HG03354 (cell line): Measurements from ENCODE around the gene ABCA13.

ENCODE experiments used
- ATAC-seq: cut with Tn5 transposase; IDR thresholded peaks from one replicate; pipeline ENCODE4 v1.9.1; 2021; ENCODE audit warnings: mild to moderate bottlenecking; ENCODE audit not compliant: unreplicated experiment, poor library complexity, severe bottlenecking

Gene ABCA13

DNA sequence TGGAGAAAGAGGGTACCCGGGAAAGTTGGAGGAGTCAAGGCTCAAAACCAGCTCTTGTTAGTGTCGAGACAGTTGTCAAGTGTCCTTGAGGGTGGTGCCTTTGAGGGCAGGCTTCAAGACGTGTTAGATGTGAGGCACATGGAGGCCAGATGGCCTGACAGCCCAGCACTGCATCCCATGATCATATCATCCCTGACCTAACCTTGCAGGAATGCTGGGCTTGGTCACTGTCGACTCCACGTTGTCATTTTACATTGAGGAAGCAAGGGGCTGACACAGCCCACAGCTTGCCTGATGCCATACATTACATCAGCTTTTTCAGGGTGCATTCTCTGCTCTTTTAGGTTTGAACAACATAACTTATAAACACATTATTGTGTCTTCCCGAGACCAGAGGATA, 114.1 kb downstream of the ABCA13 start:
- ATAC-seq, result no peak

DNA sequence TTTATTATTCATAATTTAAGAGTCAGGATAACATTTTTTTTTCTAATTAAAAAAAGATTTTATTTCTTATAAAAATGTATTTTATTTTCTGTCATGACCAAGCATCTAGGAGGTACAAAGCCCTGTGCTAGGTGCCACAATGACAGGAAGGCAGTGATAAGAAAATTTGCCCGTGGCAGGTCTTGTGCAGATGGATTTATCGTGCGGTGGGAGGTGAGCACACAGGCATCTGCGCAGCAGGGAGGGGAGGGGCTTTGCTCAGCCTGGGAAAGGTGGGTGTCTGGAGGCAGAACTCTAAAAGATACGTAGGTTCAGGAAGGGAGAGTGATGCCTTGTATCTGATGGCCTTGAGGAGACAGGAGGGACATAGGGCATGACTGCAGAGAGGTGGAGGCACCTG, 115.6 kb downstream of the ABCA13 start:
- ATAC-seq, result no peak

DNA sequence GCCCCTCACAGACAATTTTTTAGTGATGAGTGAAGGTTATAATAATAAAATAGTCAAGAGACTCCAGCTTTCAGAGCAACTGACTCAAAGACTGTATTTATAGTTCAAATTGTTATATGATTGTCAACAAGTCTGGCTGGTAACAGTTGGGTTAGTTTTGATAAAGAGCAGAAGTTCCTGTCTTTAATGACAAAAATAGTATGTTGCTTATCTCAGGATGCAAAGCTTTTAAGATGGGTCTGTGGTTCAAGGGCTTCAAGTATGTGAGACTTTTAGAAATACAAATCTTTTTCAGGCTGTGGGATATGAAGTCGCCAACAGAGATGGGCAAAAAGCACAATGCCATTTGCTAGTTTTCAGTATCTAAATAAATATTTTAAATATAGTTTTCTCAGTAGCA, 118.4 kb downstream of the ABCA13 start:
- no peak for ATAC-seq

DNA sequence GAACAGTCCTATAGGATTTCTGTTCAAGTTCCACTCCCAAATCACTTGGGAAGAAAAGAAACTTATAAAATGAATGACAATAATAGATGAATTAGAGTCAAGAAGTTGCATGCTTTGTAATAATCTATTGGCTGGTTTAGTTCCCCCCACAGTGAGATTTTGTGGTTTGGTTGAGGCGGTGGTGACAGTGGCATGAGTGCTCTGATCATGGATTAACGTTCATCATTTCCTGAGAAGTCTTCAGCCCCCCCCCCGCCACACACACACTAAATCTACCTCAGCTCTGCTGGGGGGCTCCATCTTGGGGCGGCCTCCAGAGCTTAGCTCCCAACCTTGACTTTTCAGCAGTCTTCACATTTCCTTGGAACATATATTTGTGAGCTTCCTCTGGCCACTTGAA, 121.7 kb downstream of the ABCA13 start:
- ATAC-seq, result no peak

DNA sequence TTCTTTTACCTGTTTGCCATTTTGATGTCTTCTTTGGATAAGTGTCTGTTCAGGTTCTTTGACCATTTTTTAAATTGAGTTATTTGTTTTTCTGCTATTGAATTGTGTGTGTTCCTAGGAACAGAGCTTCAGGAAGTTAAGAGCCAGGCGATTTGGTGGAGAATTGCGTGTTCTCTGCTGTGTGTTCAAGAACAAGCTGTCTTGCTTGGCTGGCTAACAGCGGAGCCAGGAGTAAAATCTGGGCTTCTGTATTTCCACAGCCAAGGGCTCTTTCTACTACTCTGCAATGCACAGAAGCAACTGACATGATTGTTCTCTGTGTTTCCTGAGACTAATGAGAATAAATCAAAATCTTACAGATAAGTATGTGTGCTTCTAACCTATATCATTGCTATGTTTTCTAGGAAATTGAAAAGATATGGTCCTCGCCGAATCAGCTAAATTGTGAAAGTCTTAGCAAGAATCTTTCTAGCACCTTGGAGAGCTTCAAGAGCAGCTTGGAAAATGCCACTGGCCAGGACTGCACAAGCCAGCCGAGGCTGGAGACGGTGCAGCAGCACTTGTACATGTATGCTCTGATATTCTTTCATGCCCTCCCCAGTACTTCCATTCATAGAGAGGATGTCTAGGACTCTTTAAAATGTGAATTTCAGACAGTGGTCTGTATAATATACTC, 124.2 kb downstream of the ABCA13 start:
- no peak for ATAC-seq

DNA sequence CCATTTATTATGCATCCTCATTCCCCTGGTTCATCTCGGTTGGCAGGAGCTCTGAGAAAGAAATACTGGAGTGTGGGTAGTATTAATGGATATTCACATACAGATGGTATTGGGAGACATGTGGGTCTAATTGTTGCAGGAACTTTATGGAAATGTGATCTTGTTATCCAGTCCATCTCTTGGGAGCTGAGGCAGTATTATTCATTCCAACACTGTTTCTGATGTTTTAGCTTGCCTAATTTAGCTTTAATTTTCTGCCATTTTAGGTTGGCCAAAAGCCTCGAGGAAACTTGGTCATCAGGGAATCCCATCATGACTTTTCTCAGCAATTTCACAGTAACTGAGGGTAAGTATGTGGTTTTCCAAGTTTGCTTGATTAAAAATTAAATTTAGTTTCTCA, 125.7 kb downstream of the ABCA13 start:
- ATAC-seq, result no peak

DNA sequence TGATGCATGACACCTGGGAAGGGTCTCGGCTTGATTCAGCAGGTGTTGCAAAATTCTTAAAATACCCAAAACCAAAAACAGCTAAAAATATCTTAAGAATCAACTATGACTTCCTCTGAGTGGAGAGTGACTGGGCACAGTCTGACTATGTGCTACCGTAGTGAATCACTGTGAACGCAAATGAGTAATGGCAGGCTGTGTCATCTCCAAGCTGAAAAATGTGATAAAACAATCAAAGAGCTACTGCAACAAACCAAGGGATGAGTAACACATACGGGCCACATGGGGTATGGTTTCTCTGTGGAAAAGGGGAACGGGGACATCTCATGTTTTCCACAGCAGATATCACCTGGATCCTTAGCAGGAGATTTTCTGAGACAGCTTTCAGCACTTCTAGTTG, 127.5 kb downstream of the ABCA13 start:
- ATAC-seq, result peak; percentile 71

DNA sequence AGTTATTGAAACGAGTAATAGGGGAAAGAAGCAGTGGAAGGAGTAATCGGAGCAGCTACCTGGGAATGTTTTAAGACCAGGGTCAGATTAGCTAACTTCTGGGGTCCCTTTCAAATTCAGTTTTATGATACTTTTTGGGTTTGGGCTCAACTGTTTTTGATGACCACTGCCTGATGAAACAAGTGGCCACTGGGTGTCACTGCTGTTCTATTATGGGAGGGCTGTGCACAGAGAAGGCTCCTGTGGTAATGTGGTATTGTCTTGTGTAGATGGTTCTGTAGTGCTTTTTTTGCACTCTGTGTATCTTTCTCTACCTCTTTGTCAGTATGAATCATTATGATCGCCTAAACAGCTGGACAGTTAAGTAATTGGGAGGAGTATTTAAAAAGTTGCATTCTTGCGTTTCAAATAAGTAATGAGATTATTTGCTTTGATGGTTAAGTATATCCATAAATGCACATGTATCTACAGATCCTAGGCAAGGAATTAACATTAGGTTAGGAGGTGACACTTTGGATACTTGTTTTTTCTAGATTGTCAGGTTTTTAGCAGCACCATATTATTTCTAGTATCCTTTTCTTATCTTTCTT, 128.4 kb downstream of the ABCA13 start:
- peak; percentile 87 for ATAC-seq

DNA sequence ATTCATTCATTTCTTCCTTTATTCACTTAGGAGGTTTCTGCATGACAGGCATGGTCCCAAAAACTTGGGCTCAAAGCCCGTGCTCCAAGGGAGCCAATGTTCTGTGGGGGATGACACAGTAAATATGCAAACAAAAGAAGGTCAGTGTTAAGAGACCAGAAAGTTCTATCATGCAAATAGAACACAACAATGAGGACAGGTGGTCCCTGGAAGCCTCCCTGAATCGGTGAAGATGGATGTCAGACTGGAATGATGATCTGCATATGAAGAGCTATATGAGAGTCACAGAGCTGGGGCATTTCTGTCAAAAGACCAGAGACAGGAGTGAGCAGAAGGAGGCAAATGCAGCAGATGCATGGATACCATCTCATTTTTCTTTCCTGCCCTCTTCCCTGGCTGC, 129.0 kb downstream of the ABCA13 start:
- ATAC-seq, result no peak

DNA sequence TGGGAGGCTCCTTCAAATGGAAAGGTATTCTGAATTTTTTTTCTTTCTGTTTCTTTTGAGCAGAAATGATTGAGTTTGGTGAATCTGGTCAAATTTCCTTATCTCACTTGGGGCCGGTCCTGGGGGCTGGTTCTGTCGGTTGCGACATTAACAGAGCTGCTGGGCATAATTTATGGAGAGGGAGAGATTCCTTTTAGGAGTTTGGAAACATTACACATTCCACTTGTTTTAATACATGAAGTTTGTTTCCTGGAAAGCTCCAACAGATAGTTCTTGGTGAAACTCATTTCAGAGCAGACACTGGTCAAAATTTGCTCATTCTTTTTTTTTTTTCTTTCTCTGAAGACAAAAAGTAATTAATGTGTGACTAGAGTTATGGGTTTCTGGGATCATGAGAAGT, 129.9 kb downstream of the ABCA13 start:
- no peak for ATAC-seq

DNA sequence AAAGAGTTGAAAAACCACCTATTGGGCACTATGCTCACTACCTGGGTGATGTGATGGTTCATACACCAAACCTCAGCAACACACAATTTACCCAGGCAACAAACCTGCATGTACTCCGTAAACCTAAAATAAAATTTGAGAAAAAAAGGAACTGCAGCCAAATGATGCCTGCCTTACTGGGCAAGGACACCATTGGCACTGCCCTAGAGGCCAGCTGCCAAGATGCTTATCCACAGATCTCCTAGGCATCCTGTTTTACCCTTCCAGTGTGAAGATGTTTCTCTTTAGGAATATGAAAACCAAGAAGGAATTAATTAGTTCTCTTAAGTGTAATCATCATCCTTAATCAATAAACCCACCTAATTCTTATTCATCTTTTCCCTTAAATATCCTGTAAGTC, 133.4 kb downstream of the ABCA13 start:
- no peak for ATAC-seq

DNA sequence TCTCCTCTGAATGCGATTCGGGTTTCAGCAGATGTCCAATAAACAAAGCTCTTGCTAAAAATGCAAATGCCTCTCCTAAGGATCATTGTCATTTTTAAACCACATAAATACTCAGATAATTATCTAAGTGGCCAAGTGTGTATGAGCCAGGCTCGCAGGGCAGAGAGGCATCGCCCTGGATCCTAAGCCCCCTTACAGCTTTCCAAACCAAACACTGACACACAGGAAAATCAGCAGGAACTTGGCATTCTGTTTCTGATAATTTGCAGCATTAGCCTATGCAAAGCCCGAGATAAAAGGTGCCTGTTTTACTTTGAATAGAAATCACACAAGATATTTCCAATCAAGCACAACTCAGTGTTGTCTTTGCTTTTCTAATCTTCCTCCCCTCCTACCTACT, 134.4 kb downstream of the ABCA13 start:
- no peak for ATAC-seq

DNA sequence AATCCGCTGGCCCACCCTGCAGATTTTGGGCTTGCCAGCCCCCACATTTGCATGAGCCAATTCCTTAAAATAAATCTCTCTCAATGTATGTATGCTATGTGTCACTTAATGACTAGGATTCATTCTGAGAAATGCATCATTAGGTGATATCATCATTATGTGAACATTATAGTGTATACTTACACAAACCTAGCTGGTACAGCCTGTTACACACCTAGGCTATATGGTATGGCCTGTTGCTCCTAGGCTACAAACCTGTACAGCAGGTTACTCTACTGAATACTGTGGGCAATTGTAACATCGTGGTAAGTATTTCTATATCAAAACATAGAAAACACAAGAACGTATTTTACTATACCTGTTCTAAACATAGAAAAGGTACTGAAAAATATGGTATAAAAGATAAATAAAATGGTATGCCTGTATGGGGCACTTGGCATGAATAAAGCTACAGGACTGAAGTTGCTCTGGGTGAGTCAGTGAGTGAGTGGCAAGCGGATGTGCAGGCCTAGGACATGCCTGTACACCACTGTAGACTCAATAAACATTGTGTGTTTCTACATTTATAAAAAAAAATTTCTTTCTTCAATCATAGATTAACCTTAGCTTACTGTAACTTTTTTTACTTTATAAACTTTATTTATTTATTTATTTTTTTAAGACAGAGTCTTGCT, 135.9 kb downstream of the ABCA13 start:
- ATAC-seq, result no peak

DNA sequence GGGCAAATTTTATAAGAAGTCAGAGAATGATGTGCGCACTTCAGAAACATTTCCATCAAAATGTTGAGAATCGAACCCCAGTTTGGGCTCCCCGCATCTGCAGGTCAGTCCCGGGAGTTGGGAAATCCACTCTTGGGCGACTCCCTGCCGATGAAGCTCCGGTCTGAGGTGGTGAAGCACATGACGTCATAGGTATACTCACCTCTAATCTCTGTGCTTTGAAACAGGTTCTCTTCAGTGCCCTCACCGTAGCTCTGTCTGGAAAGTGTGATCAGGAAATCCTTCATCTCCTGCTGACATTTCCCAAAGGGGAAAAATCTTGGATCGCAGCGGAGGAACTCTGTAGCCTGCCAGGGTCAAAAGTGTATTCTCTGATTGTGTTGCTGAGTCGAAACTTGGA, 138.5 kb downstream of the ABCA13 start:
- ATAC-seq, result no peak

DNA sequence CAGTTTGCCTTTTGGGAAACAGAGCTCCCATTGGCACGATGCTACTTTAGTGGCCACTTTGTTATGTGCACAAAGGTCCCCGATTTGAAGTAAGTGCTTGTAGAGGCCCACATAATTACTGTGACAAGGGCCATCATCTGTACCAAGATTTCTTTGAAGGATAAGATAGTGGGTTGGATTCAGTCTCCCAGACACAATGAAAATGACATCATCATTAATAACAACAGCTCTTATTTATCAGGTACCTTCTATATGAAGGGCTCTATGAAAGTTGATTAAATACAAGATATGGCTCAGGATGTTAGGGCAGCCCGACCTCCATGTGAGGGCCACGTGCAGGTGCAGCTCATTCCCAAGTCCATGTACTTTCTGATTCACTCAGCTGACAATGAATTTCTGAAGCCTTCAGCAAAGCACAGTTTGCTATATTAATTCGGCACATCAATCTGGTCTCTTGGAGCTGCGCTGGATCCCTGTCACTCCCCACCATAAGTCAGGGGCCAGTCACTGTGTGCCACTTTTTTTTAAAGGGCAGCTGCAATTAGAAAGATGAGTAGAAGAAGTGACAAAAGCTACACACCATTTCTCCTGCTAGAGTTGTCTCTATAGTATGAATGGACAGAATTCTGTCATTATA, 140.3 kb downstream of the ABCA13 start:
- no peak for ATAC-seq

DNA sequence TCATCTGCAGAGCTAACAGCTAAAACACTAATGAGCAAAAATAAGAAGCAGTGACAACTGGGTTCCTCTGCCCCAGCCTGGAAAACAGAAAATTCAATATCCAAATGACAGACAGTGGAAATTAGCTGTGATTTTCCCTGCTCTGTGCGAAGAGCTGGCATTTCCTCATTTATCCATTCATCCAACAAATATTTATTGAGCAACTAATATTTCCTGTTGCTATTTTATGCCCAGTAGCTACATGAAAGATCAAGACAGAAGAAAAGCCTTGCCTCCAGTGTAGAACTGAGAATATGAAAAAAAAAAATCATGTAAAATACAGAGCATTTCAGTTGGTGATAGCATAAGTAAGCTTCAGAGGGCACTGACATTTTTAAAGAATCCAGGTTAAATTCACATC, 140.9 kb downstream of the ABCA13 start:
- no peak for ATAC-seq

DNA sequence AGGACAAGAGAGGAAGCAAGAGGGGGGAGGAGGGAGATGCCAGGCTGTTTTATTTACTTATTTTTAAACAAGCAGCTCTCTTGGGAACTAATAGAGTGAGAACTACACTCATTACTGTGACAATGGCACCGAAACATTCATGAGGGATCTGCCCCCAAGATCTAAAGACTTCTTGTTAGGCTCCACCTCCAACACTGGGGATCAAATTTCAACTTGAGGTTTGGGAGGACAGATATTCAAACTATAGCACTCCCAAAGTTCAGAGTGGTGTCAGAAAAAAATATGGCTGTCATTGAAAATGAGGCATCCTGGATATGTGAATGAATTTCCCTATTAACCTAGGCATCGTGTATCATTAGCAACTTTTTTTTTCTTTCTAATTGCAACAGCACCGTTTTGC, 145.5 kb downstream of the ABCA13 start:
- no peak for ATAC-seq

DNA sequence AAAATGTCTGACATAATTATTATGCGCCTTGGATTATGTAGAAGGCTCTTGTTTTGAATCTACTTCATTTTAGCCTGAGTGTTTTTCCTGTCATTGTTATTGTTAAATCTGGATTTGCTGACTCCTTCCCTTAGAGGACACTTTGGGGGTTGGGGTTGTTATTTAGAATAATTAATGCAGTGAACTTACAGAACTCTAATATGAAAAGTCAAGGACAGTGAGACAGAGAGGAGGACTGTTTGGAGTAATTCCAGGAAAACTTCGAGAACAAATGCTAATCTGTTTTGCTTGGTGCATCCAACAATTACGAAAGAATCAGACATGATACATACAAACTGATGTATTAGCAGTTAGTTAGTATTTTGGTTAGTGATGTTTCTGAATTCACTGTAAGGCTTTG, 146.1 kb downstream of the ABCA13 start:
- no peak for ATAC-seq

DNA sequence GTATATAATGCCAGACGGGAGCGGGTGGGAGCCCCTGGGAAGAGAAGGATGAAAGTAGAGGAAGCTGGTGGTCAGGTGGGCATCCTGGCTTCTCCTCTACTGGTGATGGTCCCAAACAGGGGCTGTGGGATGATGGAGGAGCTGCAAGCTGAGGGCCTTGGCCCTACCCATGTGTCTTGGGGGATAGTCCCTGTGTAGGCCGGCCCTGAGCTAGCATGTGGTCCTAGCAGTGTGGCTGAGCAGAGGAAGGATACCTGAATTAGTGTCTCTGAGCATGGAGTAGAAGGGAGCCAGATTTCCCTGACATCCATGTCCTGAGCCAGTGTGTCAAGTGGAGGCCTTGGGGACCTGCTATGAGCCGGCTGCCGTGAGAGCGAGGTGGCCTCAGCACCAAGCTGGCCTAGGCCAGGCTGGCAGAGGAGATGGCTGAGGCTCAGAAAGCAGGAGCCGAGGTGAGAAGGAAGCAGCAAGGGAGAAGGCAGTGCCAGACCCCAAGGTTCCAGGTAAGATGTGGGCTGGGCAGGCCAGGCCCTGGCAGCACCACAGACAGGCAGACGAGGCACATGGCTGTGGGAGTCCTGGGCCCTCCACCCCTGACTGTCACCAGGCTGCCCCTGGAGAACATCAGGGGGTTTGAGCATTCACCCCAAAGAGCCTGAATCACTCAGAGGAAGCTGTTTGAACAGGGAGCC, 150.2 kb downstream of the ABCA13 start:
- ATAC-seq, result no peak

DNA sequence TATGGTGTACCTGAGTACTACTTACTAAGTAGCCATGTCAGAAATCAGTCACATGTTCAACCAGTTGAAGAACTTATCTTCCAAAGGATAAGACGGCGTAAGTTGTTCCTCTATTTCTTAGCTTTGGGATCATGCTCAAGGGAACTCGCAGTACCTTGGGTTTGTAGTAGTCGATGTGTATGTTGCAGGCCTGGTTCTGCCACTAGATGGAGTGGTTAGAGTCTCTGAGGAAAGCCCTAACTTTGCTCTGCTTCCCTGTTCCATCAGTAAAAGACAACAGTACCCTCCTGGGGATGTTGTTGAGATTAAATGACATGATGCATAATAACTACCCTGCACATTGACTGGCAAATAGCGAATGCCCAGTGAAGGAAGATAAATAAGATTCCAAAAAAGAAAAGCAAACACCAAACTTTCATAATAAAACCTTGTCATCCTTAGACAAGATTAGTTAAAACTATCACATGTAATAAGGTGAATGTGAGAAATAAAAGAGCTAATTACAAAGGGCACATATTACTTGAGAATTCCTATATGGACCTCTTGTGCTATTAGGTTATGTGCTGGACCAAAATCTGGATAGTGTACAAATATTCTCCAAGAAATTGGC, 165.9 kb downstream of the ABCA13 start:
- no peak for ATAC-seq
